GF-D8 (cell line): Measurements from ENCODE around the gene SLC13A2.
"Not testable (repeated sequence)": the region's sequence is repeated elsewhere in the genome, so short reads cannot be mapped to it uniquely, and the experiment has no call there.

ENCODE experiments used
- DNase-seq: peaks from one replicate; lab custom pipeline; 2025; lab: John Stamatoyannopoulos, UW

The SLC13A2 gene

DNA sequence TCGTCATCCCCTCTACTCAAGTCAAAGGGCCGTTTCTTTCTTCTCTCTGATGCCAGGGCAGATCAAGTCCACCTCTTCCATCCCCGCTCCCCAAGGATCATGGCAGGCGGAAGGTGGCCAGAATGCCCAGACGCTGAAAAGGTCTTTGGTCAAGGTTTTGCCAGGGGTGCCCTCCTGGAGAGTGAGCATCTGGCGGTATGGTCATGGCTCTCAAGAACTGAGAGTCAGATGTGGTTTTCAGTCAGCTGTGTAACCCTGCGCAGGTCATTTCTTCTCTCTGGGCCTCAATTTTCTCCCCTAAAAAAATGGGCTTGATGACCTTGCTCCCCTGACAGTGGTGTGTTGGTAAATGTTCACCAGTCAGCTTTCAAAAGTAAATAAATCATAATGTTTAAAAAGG, 45.1 kb downstream of the SLC13A2 start:
- no peak for DNase-seq

DNA sequence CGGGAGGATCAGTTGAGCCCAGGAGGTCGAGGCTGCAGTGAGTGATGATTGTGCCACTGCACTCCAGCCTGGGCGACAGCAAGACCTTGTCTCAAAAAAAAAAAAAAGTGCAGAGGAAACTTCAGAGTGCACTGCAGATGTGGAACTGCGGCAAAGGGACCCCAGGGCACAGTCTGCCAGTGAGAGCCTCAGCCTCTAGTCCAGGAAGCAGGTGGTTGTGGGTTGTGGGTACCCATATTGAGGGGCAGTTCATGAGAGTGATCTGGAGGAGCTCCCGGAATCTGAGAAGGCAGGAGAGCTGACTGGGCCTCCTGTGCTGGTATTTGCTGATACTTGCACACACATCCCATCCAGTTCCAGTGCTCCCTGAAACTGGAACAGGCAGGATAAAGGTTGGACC, 45.8 kb downstream of the SLC13A2 start:
- no peak for DNase-seq

GRCh38 chr17:28520687-28521086, 47.2 kb downstream of the SLC13A2 start:
- no peak for DNase-seq

- no peak for DNase-seq
These were observed 48.1 kb downstream of the SLC13A2 start for GRCh38 chr17:28521311-28522085.

- DNase-seq: not testable (repeated sequence)
These were observed 48.8 kb downstream of the SLC13A2 start for GRCh38 chr17:28522281-28522680.

DNA sequence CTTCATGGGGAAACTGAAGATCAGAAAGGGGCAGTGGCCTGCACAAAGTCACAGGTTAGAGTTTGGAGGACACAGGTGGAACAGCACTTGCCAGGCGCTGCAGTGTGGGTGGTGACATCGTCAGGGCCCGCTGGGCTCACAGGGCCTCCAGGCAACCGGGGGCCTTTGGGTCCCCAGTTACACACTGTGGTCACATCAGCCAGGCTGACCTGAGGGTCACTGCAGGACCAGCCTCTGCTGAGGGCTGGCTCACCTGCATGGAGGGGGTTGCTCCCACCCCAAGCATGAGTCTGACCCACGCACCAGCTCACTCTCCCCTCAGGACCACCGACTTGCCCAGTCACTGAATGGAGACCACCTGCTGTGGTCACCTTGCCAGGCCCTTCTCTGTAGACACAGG, 49.7 kb downstream of the SLC13A2 start:
- no peak for DNase-seq

GRCh38 chr17:28523876-28524275, 50.4 kb downstream of the SLC13A2 start:
- DNase-seq: no peak

DNA sequence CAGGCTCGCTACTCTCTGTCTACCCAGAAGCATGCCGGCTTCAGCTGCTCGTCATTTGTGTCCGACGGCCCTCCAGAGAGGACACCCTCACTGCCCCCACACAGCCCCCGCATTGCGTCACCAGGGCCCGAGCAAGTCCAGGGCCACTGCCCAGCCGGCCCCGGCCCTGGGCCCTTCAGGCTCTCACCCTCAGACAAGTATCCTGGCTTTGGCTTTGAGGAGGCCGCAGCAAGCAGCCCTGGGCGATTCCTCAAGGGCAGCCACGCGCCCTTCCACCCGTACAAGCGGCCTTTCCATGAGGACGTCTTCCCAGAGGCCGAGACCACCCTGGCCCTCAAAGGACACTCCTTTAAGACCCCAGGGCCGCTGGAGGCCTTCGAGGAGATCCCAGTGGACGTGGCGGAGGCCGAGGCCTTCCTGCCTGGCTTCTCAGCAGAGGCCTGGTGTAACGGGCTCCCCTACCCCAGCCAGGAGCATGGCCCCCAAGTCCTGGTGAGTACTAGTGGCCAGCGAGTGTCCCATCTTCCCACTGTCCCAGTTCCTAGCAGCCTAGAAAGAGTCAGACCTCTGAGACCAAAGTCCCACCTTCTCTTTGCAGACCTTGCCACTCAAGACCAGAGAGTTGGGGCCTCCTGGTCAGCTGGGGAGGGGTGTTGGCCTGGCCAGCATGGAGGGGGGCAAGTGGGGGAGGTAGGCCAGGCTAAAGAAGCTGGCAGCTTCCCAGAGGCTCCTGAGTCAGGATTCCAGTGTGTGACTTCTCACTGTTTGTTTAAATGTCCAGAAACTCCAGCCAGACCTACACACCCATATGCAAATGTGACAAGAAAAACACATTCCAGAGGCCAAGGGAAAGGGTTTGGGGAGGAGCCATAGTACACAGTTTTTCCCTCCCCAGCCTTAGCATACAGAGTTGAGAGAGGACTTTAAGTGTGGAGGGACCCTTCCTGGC, 51.3 kb downstream of the SLC13A2 start:
- no peak for DNase-seq

DNA sequence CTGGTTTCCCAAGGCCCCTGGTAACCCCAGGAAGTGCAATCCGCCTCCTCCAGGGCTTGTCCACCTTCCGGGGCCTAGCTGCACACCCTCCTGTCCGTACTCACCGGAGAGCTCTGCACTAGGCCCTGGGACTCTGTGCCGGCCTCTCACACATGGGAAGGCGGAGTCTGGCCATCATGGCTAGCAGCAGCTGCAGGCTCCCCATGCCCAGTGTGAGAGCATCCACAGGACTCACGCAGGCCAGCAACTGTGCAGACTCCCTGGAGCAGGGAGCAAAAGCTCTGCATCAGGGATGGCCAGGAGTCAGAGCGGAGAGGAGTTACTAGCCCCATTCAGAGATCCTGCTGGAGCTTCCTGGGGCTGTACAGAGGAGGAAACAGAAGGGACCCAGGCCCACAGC, 52.9 kb downstream of the SLC13A2 start:
- no peak for DNase-seq

DNA sequence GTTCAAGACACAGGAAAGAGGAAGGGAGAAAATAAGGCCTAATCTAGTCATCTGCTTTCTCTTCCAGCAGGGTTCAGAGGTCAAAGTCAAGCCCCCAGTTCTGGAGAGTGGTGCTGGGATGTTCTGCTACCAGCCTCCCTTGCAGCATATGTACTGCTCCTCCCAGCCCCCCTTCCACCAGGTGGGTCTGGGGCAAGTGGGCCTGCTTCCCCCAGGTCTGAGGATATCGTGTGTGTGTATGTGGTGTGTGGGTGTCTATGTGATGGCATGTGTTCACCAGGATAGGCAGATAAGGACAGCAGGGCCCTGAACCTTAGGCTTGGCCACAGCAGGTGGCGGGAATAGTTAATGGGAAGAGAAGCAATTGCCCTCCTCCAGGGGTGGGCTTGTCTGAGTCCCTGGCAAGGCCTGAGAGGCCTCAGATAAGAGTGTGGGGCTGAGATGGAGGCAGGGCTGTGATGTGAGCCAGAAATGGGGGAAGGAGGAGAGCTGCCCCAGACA, 53.8 kb downstream of the SLC13A2 start:
- DNase-seq: no peak

DNA sequence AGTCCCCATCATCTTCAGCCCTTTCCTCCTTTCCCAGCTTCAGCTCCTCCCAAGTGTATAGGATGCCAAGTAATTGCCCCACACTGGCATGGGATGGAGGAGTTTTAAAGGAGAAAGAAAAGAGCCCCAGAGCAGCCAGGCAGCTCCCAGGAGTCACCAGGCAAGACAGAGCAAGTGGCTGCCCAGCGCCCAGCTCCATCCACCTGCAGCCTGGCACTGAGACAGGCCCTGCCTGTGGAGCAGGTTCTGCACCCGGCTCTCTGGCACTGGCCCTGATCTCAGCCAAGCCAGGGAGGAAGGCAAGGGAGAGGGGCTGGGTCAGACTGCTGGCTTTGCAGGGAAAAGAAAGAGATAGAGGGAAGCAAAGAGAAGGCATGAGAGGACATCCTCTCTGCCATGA, 54.4 kb downstream of the SLC13A2 start:
- DNase-seq: no peak

DNA sequence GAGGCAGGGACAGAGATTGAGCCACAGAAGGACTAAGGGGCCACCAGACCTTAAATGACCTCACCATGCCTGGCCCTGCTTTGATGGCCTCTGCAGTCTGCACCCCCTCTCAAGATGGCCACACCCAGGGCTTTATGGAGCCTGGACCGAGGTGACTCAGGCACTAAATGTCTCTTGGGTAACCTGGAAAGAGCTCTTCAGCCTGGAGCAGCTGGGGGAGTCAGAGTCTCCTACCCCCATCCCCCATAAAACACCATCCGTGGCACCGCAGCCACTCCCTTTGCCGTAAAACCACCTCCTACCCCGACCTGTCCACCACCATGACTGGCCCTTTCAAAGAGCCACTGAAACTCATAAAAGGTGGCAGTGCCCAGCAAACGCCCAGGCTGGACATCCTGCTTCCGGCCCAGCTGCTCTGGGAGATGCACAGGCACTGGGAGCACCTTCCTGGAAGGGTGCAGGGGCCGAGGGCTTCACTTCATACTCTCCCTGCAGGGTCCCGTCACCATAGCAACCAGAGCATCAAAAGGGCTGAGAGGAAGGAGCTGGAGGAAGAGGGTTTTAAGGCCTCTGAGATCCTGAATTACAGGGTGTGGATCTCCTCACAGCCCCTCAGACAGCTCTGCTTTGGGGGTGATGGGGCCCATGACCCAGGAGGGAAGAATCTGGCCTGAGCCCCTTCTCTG, 55.0 kb downstream of the SLC13A2 start:
- DNase-seq: no peak

DNA sequence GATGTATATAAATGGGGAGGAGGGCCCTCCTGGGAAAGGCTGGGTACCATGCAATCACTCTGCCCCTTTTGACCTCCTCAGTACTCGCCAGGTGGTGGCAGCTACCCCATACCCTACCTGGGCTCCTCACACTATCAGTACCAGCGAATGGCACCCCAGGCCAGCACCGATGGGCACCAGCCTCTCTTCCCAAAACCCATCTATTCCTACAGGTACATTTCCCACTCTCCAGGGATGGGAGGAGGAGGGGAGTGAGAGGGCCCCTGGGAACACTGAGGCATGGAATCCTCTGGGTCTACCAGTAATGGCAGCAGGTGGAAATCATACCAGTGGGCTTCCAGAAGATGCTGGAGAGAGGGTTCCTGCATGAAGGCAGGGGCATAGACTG, 55.6 kb downstream of the SLC13A2 start:
- DNase-seq: no peak

DNA sequence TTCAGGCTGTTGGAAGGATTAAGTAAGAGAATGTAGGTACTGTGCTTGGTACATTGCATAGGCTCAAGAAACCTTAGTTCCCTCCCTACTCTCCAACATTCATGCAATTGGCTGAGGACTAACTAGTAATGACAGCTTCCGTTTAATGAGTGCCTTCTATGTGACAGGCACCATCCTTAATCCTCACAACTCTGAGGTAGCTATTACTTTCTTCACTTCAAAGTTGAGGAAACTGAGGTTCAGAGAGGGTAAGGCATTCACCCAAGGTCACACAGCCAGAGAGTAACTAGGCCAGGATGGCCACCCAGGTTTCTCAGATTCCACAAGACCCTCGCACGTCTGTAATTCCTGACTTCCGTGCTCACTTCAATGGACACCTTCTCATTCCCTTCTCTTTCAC, 56.8 kb downstream of the SLC13A2 start:
- DNase-seq: no peak

GRCh38 chr17:28530926-28531325, 57.5 kb downstream of the SLC13A2 start:
- DNase-seq: no peak

DNA sequence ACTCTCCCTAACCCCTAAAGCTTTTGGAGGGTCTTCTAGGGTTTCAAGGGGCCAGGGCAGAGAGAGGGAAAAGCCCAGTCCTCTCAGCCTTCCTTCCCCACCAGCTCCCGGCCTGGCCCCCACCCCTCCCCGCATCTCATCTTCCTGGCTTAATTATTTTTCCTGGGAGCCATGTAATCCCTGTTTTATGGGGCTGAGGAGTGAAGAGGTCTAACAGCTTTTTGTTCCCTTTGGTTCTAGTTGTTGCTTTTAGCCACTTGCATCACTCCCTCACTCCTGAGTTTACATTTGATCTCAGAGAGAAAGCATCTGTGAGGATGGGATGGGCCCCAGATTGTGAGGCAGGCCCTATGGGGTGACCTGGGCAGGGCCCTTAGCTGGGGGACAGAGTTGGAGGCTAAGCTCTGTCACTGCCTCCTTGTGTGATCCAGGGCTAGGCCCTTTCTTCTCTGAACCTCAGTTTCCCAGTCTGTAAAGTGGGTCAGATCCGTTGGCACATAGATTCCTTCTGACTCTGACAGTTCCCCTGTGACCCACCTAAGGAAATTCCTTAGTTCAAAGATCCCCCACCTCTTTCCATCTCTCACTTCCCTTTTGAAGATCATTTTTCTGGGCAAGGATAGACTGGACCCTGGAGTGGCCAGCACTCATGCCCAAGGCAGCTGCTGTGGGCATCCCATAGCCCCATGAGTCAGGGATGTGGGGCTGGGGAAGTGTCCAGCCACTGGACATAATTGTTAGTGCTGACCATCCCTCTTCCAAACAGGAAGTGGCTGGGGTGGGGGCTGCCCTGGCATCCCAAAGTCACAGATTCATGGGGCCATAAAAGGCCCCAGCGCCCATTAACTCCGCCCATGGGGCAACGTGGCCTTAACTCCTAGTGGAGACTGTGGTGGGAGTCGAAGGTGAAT, 58.9 kb downstream of the SLC13A2 start:
- DNase-seq: no peak

DNA sequence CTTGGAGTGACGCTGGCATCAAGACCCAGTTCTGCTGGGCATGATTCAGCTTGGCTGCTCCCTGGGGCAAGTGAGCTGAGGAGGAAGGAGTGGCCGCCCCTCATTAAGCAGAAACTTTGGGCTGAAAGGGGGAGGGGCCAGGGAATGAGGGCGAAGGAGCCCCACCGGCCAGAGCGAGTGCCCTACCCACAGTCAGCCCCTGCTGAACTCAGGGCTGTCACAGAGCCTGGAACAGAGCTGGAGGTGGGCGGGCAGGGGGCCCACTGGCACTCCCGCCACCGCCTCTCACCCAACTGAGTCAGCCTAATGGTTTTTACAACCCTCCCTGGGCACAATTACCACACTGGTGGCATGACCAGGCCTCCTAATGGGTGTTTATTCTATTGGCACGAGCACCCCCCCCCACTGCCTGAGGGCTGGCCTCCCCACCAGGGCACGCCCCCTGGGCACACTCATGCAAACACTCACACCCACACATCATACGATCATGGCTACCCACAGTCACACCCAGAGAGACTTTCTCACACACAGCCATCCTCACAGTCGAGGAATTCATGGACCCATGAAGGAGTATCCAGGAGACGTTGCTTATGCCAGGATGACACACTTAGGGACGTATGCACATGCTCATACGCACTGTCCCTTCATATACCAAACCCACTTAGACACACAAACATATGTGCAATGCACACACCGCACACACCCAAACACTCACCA, 59.8 kb downstream of the SLC13A2 start:
- no peak for DNase-seq

GRCh38 chr17:28534740-28535375, 61.4 kb downstream of the SLC13A2 start:
- no peak for DNase-seq

DNA sequence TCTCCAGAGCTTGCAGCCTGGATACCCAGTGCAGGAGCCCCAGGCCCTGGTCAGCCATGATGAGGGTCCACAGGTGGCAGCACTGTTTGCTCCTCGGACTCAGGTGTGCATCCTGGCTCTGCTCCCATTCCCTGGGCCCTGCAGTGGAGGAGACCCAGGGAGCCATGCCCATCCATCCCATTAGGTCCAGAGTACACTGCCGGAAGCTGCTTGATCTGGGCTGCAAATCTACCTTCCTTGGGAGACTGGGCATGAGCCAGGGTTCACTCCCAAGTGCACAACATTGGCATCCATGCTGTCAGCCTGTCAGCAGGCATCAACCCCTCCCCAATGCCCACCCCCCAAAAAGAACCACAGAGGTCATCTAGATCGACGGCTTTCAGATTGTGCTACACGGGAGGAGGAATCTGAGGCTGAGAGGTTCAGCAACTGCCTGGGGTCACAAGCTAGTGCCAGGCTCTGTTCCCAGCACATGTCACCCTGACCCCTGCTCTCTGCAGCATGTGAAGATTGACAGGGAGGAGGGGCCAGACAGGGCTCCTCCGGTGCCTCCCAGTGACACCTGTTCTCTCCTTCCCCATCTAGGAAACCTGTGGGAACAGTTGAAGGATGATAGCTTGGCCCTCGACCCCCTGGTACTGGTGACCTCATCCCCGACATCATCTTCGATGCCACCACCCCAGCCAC, 63.2 kb downstream of the SLC13A2 start:
- DNase-seq: no peak

- DNase-seq: no peak
These were observed 63.8 kb downstream of the SLC13A2 start for GRCh38 chr17:28537219-28537610.
